C4-2B (cell line): Measurements from ENCODE around the gene STK40.
A peak's percentile ranks its signal among the peaks of the same experiment; 100 is the strongest.

Source experiments
- H3K27ac ChIP-seq: fragments of 450-650 bp; 2 replicates; pipeline ENCODE4 v1.5.1; 2017
- CTCF ChIP-seq: fragments of 450-650 bp; conservative IDR thresholded peaks from 2 replicates; pipeline ENCODE4 v1.5.1; 2017; ENCODE audit warnings: mild to moderate bottlenecking
- ZFX ChIP-seq: fragments of 450-650 bp; IDR thresholded peaks from 2 replicates; pipeline ENCODE4 v1.6.1; 2017

The STK40 gene

GRCh38 chr1:36389999-36390398 lies 4.3 kb upstream of the STK40 start:
- no peak overlapping the region for H3K27ac ChIP-seq
- TF ChIP-seq ZFX: no peak
- no peak for TF ChIP-seq CTCF

GRCh38 chr1:36389261-36389660 lies 3.5 kb upstream of the STK40 start:
- no peak overlapping the region for H3K27ac ChIP-seq

DNA sequence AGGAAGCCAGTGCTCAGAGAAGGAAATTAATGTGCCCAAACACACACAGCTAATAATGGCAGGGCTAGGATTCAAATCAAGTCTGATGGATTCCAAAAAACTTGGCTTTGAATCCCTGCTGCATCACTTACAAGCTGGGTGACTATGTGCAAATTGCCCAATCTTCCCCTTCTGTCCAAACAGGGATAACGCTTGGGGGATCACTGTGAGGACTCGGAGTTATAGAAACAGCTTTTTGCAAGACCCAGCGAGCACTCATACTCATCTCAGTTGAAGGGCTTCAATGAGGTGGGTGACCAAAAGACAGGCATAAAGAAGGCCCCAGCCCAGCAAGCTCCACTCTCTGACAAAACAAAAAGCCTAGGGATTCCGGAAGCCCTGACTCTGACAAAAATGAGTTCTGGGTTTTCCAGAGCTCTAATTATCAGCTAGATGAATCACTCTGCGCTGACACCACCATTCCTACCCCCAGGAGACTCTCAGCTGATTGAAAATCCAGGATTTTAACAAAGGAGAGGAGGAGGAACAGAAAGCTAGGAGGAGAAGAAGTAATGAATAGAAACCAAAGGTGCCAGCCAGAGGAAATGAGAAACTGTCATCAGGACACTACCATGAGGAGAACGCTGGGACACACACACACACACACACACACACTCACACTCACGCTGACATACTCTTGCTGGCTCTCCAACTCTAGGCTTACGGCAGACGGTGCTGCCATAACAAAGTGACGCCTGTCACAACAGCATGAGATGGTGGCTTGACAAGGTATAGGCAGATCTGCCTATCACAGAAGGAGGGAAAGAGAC lies 1.6 kb upstream of the STK40 start:
- no peak for TF ChIP-seq CTCF
- no peak for TF ChIP-seq ZFX
- H3K27ac ChIP-seq: peak overlapping the region; percentile 92

More at GRCh38 chr1:36389261-36389660, 3.5 kb upstream of the STK40 start:
- TF ChIP-seq ZFX: no peak
- TF ChIP-seq CTCF: no peak

DNA sequence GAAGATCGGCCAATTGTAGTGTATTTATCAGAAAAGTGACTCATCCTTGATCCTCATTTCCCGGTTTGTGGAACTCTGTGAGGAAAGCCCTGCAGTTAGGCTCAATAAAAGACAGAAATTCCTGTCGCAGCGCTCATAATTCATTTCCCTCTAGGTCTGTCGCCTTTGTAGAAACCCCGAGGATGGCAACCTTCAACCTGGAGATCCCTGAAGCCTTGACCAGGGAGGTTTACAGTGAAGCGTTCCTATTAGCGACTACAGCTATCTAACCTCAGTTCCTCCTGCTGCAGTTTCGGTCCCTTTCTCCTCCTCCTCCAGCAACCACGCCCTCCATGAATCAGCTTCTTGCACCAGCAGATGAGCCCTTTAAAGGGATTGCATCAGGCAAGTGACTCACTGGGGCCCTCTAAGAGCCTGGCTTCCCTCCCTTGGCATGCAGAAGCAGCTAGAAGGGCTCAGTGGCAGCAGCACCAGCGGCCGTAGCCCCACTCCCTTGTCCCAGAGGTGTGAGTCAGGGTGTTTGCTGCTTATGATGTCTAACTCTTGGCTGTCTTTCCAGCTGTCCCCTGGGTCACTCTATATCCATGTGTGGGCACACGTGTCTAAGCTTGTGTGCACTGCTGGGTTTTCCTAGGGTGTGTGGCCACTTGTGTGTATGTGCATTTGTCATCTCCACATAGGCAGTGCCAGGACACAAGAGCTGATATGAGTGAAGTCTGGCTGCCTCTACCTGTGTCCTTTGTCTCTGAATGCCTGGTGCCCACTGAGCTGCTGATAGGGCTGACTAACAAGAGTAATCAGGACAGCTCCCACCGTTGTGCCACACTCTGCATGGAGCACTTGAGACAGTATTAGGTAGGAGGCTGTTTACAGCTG lies 779 bp upstream of the STK40 start:
- no peak for TF ChIP-seq CTCF
- no peak for TF ChIP-seq ZFX
- peak overlapping the region; percentile 92 for H3K27ac ChIP-seq

DNA sequence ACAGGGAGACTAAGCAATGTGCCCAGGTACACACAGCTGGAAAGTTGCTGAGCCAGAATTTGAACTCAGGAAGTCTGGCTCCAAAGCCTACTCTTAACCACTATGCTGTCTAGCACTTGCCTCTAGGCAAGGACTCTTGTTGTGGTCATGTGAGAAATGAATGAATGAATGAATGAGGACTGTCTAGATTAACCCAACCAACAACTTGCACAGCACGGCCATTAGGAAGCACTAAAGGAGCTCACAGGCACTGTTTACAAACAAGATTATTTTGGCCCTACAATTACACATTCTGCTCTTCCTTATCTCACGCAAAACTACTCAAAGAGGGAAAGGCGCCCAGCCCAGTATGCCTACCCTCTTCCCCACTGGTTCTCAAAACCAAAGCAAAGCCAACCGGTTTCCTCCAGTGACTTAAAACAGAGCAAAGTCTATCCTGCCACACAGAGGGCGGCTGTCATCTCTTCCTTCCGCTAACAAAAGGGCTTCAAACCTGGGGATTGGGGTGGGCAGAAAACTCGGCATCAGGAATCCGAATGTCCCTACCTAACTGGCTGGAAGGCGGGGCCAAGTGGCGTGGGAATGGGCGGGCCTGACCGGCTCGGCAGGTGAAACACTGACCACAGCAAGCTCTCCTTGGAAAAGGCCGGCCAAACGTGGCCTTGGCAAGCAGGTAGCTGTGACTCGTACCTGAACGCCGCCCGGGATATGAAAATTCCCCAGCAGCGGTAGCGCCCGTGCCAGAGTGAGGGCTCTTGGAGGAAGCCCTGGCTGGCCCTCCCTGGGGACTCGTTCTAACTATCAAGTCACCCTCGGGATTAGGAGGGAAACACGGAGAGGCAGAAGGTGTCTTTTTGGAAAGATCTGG lies 948 bp downstream of the STK40 start:
- peak overlapping the region; percentile 92 for H3K27ac ChIP-seq
- TF ChIP-seq ZFX (no peak; the same call in 1 of the 2 replicates), CTCF (no peak)

DNA sequence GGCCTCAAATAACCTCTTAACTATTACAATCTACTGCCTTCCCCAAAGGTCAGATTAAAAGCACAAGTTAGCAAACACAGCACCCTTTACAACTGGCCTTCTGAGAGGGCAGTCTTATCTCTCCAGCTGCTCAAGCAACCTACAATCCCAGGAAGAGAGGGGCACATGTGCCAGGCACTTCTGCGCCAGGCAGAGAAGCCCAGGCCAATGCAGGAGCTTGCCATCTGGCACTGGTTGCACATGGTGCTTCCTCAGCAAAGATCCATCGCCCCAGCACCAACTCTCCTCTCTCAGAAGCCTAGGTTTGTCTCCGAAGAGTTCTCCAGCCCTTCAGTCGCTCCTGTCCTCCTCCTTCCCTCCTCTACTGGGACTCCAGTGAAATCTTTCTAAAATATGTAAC lies 2.5 kb downstream of the STK40 start:
- no peak overlapping the region for H3K27ac ChIP-seq
- TF ChIP-seq ZFX: no peak
- no peak for TF ChIP-seq CTCF
